Hepatocyte (in vitro differentiated cells): ENCODE measurements around the gene B3GALT4. TPM values are rescaled to one million over a fixed set of nuclear protein-coding genes. Genes with fewer than 3 reads are reported as not detected.
"Not testable (repeated sequence)": the region's sequence is repeated elsewhere in the genome, so short reads cannot be mapped to it uniquely, and the experiment has no call there.

ENCODE experiments used
- DNase-seq: peaks from one replicate; pipeline ENCODE4 v3.0.0-alpha.2; 2016; ENCODE audit warnings: low spot score
- H2AFZ ChIP-seq: fragments of 200-600 bp; sonication (generic); 2 replicates; pipeline ENCODE4 v1.6.0; 2016; ENCODE audit warnings: antibody characterized with exemption, mild to moderate bottlenecking
- H3K27ac ChIP-seq: fragments of 200-600 bp; sonication (generic); 2 replicates; pipeline ENCODE4 v1.5.1; 2016; ENCODE audit warnings: mild to moderate bottlenecking
- H3K27me3 ChIP-seq: fragments of 200-600 bp; sonication (generic); 2 replicates; pipeline ENCODE4 v1.6.1; 2016
- H3K36me3 ChIP-seq: fragments of 200-600 bp; sonication (generic); replicated peaks from 2 replicates; pipeline ENCODE4 v1.5.1; 2016; ENCODE audit warnings: low read depth; ENCODE audit not compliant: insufficient read depth
- H3K4me1 ChIP-seq: fragments of 200-600 bp; sonication (generic); 2 replicates; pipeline ENCODE4 v1.5.1; 2016; ENCODE audit warnings: mild to moderate bottlenecking, moderate library complexity; ENCODE audit not compliant: insufficient read depth
- H3K4me2 ChIP-seq: fragments of 200-600 bp; sonication (generic); 2 replicates; pipeline ENCODE4 v1.6.0; 2016
- H3K4me3 ChIP-seq: fragments of 200-600 bp; sonication (generic); 2 replicates; pipeline ENCODE4 v1.5.1; 2016; ENCODE audit warnings: mild to moderate bottlenecking
- H3K79me2 ChIP-seq: fragments of 200-600 bp; sonication (generic); 2 replicates; pipeline ENCODE4 v1.6.0; 2017; ENCODE audit warnings: mild to moderate bottlenecking
- H3K9me2 ChIP-seq: fragments of 200-600 bp; sonication (generic); replicated peaks from 2 replicates; pipeline ENCODE4 v1.6.0; 2017; ENCODE audit warnings: mild to moderate bottlenecking; ENCODE audit not compliant: insufficient read depth
- H3K9me3 ChIP-seq: fragments of 200-600 bp; sonication (generic); 2 replicates; pipeline ENCODE4 v1.5.1; 2016; ENCODE audit warnings: low read depth, mild to moderate bottlenecking
- H4K20me1 ChIP-seq: fragments of 200-600 bp; sonication (generic); 2 replicates; pipeline ENCODE4 v1.6.0; 2016; ENCODE audit warnings: mild to moderate bottlenecking; ENCODE audit not compliant: insufficient read depth, poor library complexity, severe bottlenecking
- CTCF ChIP-seq: fragments of 200-600 bp; sonication (generic); IDR thresholded peaks from 2 replicates; pipeline ENCODE4 v1.5.1; 2016; ENCODE audit warnings: antibody characterized with exemption, mild to moderate bottlenecking; ENCODE audit not compliant: poor library complexity
- EZH2 ChIP-seq: fragments of 200-600 bp; sonication (generic); IDR thresholded peaks from 2 replicates; pipeline ENCODE4 v1.6.1; 2016; ENCODE audit warnings: antibody characterized with exemption, mild to moderate bottlenecking, borderline replicate concordance
- EZH2phosphoT487 ChIP-seq: fragments of 200-600 bp; sonication (generic); IDR thresholded peaks from one replicate; pipeline ENCODE4 v1.6.1; 2018; ENCODE audit warnings: antibody characterized with exemption, mild to moderate bottlenecking, low read depth, moderate library complexity; ENCODE audit not compliant: unreplicated experiment, severe bottlenecking
- WGBS: methylation state at CpG from one replicate; pipeline ENCODE4 v1.1.6; 2016; ENCODE audit warnings: low lambda C conversion rate; ENCODE audit errors: missing lambda C conversion rate; 5-methylcytosine and 5-hydroxymethylcytosine counted together
- polyA plus RNA-seq: library from polyadenylated mRNA; unstranded; fragments of >200 nt; fragmentation: Nextera tagmentation; extraction: Ambion mirVana; gene quantifications from 2 replicates; pipeline ENCODE4 v1.2.1, GENCODE V29; 2016
- total RNA-seq: library from RNA; depleted of rRNA; stranded (reverse); fragments of >200 nt; gene quantifications from 2 replicates; pipeline ENCODE4 v1.2.3, GENCODE V29; 2014

Gene B3GALT4
- total and polyA plus RNA-seq, 2 experiments from 2014 or later: 2.0 to 5.7 TPM

DNA sequence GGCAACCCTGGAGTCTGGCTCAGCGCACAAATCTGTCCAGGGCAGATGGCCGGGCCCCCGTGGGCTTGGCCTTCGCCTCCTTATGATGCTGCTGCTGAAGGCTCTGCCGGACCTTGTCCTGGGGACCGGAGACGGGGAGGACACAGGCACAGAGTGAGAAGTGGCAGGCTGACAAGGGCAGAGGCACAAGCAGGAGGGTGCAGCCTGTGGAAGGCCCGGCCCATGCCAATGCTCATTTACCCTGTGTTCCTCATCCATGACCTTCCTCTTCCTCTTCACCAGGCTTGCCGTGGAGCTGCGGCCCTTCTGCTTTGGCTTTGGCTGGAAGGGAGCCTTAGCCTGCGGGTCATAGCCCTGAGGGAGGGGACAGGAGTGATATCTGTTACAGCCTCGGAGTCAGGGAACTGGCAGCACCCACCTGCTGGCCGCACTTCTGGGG, 2.4 kb downstream of the B3GALT4 start:
- peaks cover 24% of the 10 kb centered on the region for H4K20me1 ChIP-seq
- WGBS: 94% methylated on average over 10 of the region's 13 CpGs
- peaks cover 14% of the 10 kb centered on the region for H3K79me2 ChIP-seq
- H3K4me3 ChIP-seq: no peak overlapping the region
- no peak overlapping the region for H3K27ac ChIP-seq
- H3K36me3 ChIP-seq: no peaks in the 10 kb centered on the region
- no peaks in the 10 kb centered on the region for H3K27me3 ChIP-seq
- no peak for DNase-seq
- peaks cover 34% of the 10 kb centered on the region for H3K4me1 ChIP-seq
- TF ChIP-seq EZH2: no peak
- TF ChIP-seq EZH2phosphoT487: no peak
- no peak for TF ChIP-seq CTCF
- H3K9me3 ChIP-seq: no peaks in the 10 kb centered on the region
- H3K9me2 ChIP-seq: no peaks in the 10 kb centered on the region
- no peak overlapping the region for H2AFZ ChIP-seq
- no peak overlapping the region for H3K4me2 ChIP-seq

DNA sequence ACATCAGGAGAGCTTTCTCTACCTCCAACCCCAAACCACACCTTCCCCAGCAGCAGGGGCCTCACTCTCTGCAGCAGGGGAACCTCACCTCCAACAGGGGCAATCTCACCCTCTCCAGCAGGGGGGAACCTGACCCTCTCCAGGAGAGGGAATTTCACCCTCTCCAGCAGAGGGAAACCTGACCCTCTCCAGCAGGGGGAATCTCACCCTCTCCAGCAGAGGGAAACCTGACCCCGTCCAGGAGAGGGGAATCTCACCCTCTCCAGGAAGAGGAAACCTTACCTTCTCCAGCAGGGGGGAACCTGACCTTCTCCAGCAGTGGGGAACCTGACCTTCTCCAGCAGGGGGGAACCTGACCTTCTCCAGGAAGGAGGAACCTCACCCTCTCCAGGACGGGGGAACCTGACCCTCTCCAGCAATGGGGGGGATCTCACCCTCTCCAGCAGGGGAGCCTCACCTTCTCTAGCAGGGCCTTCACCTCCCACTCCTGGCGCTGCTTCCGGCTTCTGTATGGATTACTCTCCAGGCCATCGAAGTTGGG, 3.1 kb downstream of the B3GALT4 start:
- Histone ChIP-seq H3K4me2 (no peak overlapping the region), H3K27ac (no peak overlapping the region), H3K27me3 (no peaks in the 10 kb centered on the region), H3K9me2 (no peaks in the 10 kb centered on the region), H3K4me1 (peaks cover 26% of the 10 kb centered on the region), H4K20me1 (peaks cover 16% of the 10 kb centered on the region), H2AFZ (no peak overlapping the region), H3K36me3 (no peaks in the 10 kb centered on the region), H3K4me3 (no peak overlapping the region), H3K9me3 (no peaks in the 10 kb centered on the region), H3K79me2 (peaks cover 7% of the 10 kb centered on the region)
- WGBS: 75% methylated on average over 4 of the region's 5 CpGs
- no peak for TF ChIP-seq EZH2
- TF ChIP-seq CTCF: peak; percentile 50
- peak; percentile 74 for DNase-seq

- DNase-seq: no peak
- Histone ChIP-seq H3K4me1 (peaks cover 21% of the 10 kb centered on the region), H3K9me2 (no peaks in the 10 kb centered on the region), H3K27me3 (no peaks in the 10 kb centered on the region), H3K79me2 (peaks cover 2% of the 10 kb centered on the region), H3K36me3 (no peaks in the 10 kb centered on the region), H3K4me3 (no peak overlapping the region), H2AFZ (no peak overlapping the region), H4K20me1 (peaks cover 11% of the 10 kb centered on the region), H3K27ac (no peak overlapping the region), H3K9me3 (no peaks in the 10 kb centered on the region), H3K4me2 (no peak overlapping the region)
- 93% methylated on average over 6 of the region's 6 CpGs for WGBS
- TF ChIP-seq EZH2 (no peak), EZH2phosphoT487 (no peak), CTCF (no peak)
Measured at GRCh38 chr6:33280539-33280938, 3.6 kb downstream of the B3GALT4 start.

DNA sequence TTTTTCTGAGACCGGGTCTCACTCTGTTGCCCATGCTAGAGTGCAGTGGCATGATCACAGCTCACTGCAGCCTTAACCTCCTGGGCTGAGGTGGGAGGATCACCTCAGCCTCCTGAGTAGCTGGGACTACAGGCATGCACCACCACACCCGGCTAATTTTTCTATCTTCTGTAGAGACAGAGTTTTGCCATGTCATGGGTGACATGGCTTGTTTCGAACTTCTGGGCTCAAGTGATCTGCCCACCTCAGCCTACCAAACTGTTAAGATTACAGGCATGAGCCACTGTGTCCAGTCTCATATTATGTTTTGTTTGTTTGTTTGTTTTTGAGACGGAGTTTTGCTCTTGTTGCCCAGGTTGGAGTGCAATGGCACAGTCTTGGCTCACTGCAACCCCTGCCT, 8.3 kb downstream of the B3GALT4 start:
- not testable (repeated sequence) for H3K9me2 ChIP-seq, H3K4me3 ChIP-seq, H4K20me1 ChIP-seq, H3K27me3 ChIP-seq, H3K4me2 ChIP-seq, DNase-seq, H2AFZ ChIP-seq, H3K4me1 ChIP-seq, H3K9me3 ChIP-seq, H3K36me3 ChIP-seq, H3K27ac ChIP-seq
- 97% methylated on average over 4 of the region's 4 CpGs for WGBS
- peaks cover 18% of the 10 kb centered on the region for H3K79me2 ChIP-seq
